Left ventricle myocardium superior (tissue), 1 donor: ENCODE measurements around the gene EPHB2. TPM values are rescaled to one million over a fixed set of nuclear protein-coding genes. Genes with fewer than 3 reads are reported as not detected.

Experiments
- ATAC-seq: fragments of 200-7000 bp; cut with Tn5 transposase; one replicate; pipeline ENCODE4 v1.9.1; 2020; ENCODE audit warnings: mild to moderate bottlenecking, moderate library complexity
- DNase-seq: peaks from one replicate; pipeline ENCODE4 v3.0.0-alpha.2; 2020
- intact Hi-C: fragments of 100-400 bp; cut with micrococcal nuclease; formaldehyde crosslinking; loops from one replicate; pipeline ENCODE4 v1.11.0; 2022
- total RNA-seq: library from RNA; stranded (reverse); fragmentation: NEBNext Ultra II Directional; extraction: Animal tissue kit (Norgen Biotek cat#: 25700); gene quantifications from one replicate; pipeline ENCODE4 v1.2.1, GENCODE V29; 2021
- donor health status: DM: no; HTN: yes; CAD: no; lungs with severe emphysema.

The EPHB2 gene
- total RNA-seq, 1 donor from 2014 or later = 2.4 TPM

- intact Hi-C loops = no loop called here
- ATAC-seq (no peak), DNase-seq (no peak)
Observed at GRCh38 chr1:22883406-22883805, 172.8 kb downstream of the EPHB2 start.

- intact Hi-C loops = no loop called here
- DNase-seq (peak; percentile 14), ATAC-seq (no peak)
Observed at GRCh38 chr1:22884806-22885530, 174.3 kb downstream of the EPHB2 start.

DNA sequence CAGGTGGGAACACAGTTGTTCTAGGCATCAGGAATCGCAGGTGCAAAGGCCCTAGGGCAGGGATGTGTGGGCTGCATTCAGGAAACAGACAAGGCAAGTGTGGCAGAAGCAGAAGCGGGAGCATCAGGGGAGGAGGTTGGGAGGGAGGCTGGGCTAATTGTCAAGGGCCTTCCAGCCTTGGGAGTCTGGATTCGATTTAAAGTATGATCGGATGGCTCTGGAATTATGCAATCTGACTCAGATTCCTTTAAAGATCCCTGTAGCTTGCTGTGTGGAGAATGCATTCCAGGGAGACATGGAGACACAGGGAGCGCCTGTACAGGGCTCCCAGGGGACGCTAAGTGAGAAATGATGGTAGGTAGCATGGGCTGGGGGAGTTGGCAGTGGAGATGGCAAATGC lies 175.6 kb downstream of the EPHB2 start:
- no peak for DNase-seq
- ATAC-seq = no peak
- intact Hi-C loops = no loop called here

GRCh38 chr1:22887491-22887890 lies 176.9 kb downstream of the EPHB2 start:
- intact Hi-C loops = no loop called here
- ATAC-seq (no peak), DNase-seq (no peak)

GRCh38 chr1:22888320-22889075 lies 177.9 kb downstream of the EPHB2 start:
- intact Hi-C loops = no loop called here
- ATAC-seq = no peak
- DNase-seq = no peak

- ATAC-seq (peak; percentile 61), DNase-seq (peak; percentile 4)
- intact Hi-C loops = no loop called here
Observed at GRCh38 chr1:22889213-22889827, 178.7 kb downstream of the EPHB2 start.

- ATAC-seq (no peak), DNase-seq (no peak)
- intact Hi-C loops = no loop called here
Observed at GRCh38 chr1:22892789-22893188, 182.2 kb downstream of the EPHB2 start.

DNA sequence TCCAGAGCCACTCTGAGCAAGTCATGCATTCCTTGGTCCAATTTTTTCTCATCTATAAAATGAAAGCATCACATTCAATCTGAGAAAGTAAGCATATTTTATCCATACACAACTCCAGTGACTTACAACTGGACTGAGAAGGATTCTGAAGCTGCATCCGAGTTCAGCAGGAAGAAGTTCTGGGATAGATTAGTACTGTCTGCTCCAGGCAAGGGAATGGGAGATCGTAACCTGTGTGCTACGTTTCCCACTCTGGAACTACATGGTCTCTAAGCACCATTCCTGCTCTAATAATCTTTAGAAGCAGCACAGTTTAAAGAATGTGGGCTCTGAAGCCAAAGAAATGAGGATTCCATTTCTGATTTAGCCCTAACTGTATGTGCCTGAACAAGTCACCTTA lies 182.7 kb downstream of the EPHB2 start:
- ATAC-seq = no peak
- DNase-seq = no peak
- intact Hi-C loops = no loop called here

DNA sequence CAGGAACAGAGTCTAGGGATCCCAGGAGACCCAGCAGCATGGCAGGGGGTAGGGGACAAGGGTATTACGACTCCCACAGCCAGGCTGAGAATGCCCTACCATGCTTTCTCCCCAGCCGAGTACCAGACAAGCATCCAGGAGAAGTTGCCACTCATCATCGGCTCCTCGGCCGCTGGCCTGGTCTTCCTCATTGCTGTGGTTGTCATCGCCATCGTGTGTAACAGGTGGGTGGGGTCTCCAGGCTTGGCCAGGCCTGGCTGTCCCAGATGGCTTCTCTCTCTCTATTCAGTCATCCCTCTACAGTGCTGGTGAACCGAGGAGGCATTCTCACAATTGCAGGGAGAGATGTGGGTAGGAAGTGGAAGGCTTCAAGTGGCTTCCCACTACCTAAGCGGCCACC lies 184.7 kb downstream of the EPHB2 start:
- peak; percentile 49 for ATAC-seq
- intact Hi-C loops = no loop called here
- peak; percentile 43 for DNase-seq

DNA sequence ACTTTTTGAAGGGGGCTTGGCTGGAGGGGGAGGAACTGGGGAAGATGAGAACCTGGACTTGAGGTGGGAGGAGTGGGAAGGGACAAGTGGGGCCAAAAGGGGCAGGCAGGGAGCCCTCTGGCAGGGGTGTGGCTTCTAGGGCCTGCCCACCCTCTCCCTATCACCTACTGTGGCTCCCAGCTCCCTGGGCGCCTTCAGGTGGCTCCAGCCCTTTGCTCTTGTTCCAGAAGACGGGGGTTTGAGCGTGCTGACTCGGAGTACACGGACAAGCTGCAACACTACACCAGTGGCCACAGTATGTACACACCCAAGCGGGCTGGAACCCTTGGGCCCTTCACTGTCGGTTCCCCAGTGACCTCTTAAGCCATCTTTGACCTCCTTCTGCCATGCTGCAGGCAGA lies 185.5 kb downstream of the EPHB2 start:
- DNase-seq = no peak
- intact Hi-C loops = no loop called here

DNA sequence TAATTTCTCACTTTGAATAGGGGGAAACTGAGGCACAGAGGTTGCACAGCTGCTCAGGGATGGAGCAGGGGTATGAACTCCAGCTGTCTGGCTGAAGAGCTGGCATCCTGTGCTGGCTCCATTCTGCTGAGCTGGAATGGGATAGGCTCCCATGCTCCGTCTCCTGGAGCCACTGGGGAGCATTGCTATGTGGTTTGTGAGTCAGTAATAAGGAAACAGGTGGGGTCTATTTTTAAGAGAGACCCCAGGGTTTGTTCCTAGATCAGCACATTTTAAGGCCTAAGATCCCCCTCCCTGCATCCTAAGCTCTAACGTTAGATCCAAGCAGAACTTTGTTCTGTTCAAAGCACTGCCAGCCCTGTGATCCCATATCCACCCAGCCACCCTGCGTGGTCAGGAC lies 189.8 kb downstream of the EPHB2 start:
- DNase-seq (no peak), ATAC-seq (no peak)
- intact Hi-C loops = no loop called here

More for the DNA sequence above, 185.5 kb downstream of the EPHB2 start:
- no peak for ATAC-seq

GRCh38 chr1:22903113-22903512 lies 192.5 kb downstream of the EPHB2 start:
- intact Hi-C loops = no loop called here
- no peak for DNase-seq
- ATAC-seq = no peak

- ATAC-seq = no peak
- intact Hi-C loops = no loop called here
Observed at GRCh38 chr1:22906968-22907367, 196.3 kb downstream of the EPHB2 start.

DNA sequence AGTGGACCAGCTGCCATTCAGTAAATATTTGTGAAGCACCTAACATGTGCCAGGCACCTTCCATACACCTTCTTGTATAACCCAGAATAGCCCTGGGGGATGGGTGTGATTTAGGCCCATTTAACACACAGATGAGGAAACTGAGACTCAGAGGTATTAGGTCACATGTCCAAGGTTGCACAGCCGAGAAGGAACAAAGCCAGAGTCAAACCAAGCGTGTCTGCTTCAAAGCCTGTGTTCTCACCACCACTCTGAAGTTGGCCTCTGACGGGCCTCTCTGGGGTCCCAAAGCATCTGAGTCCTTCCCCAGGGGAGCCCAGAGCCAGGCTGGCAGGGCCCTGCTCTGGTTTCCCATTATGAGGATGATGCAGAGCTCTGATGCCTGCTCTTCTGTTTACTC lies 196.9 kb downstream of the EPHB2 start:
- intact Hi-C loops = no loop called here
- no peak for ATAC-seq
- no peak for DNase-seq

More at GRCh38 chr1:22906968-22907367, 196.3 kb downstream of the EPHB2 start:
- no peak for DNase-seq

DNA sequence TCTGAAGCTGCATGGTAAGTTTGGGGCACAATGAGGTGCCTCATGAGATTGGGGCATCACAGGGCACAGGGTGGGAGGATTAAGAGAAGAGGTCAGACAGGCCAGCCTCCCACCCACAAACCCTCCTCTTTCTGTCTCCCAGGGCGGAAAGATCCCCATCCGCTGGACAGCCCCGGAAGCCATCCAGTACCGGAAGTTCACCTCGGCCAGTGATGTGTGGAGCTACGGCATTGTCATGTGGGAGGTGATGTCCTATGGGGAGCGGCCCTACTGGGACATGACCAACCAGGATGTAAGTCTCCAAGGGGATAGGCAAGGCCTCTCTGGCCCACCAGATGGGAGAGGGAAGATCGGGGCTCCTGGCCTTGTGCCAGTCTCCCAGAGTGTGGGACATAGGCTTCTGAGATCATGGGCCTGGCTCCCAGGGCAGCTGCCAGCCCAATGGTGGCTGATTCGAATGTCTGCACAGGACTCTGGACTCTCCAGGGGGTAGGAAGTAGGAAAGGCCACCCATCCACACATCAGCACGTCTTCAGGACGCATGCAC lies 198.3 kb downstream of the EPHB2 start:
- ATAC-seq (no peak), DNase-seq (no peak)
- intact Hi-C loops = no loop called here

DNA sequence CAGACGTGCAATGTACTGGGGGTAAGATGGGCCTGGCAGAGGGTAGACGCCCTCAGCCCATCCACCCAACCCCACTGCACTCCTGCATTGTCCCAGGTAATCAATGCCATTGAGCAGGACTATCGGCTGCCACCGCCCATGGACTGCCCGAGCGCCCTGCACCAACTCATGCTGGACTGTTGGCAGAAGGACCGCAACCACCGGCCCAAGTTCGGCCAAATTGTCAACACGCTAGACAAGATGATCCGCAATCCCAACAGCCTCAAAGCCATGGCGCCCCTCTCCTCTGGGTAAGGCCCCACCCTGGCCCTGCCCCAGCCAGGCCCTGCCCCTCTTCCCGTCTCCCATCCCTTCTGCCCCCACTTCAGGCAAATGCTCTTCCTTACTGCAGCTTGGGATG lies 199.6 kb downstream of the EPHB2 start:
- no peak for ATAC-seq
- no peak for DNase-seq
- intact Hi-C loops = no loop called here

DNA sequence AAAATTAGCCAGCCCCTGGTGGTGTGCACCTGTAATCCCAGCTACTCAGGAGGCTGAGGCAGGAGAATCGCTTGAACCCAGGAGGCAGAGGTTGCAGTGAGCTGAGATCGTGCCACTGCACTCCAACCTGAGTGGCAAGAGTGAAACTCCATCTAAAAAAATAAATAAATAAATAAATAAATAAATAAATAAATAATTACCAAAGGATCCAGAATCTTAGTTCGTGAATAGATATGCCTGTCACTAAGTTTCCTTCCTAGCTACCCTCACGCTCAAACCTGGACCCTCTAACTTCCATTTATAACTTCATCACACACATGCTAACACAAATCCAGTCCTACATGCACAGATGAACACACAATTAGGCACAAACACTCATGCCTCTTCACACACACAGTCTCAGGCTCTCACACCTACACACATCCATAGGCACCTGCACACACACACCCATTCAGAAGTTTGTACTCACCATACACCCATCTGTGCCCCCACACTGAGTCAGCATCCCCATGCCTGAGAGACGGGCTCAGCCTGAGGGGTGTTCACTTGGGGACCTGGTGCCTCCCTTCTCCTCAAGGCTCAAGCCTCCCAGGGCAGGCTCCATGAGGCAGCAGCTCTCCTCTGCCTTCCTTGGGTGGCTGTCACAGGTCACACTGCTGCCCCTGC lies 200.5 kb downstream of the EPHB2 start:
- ATAC-seq (no peak), DNase-seq (no peak)
- intact Hi-C loops = no loop called here

- ATAC-seq (no peak), DNase-seq (no peak)
- intact Hi-C loops = no loop called here
Observed at GRCh38 chr1:22912311-22912710, 201.7 kb downstream of the EPHB2 start.

GRCh38 chr1:22913421-22914141 lies 202.9 kb downstream of the EPHB2 start:
- ATAC-seq = no peak
- no peak for DNase-seq
- intact Hi-C loops = no loop called here
